Renal pelvis (tissue), 4 donors: ENCODE results near the gene CD47. TPM values are rescaled to one million over a fixed set of nuclear protein-coding genes. Genes with fewer than 3 reads are reported as not detected.

Experiments
- DNase-seq: peaks from one replicate; pipeline ENCODE4 v3.0.0-alpha.2; 2013
- polyA plus RNA-seq, 3 donors: library from polyadenylated mRNA; unstranded; fragments of 120-200 nt; gene quantifications; one replicate each; pipeline ENCODE4 v1.2.1, GENCODE V29; 2013; ENCODE audit not compliant: insufficient read length in 3 of 3

Gene CD47
- polyA plus RNA-seq, 3 donors = 45.0 to 64.9 (median 55.3) TPM

- no peak for DNase-seq
These were observed 5.9 kb upstream of the CD47 start for GRCh38 chr3:108096532-108097321.

- DNase-seq = no peak
These were observed 2.8 kb upstream of the CD47 start for GRCh38 chr3:108093616-108094015.

GRCh38 chr3:108093021-108093420 is 2.2 kb upstream of the CD47 start:
- no peak for DNase-seq

GRCh38 chr3:108092501-108092900 is 1.7 kb upstream of the CD47 start:
- no peak for DNase-seq

- no peak for DNase-seq
These were observed 843 bp upstream of the CD47 start for GRCh38 chr3:108091498-108092250.

GRCh38 chr3:108090049-108090700 is 656 bp downstream of the CD47 start:
- peak; percentile 45 for DNase-seq

GRCh38 chr3:108089579-108089978 is 1.3 kb downstream of the CD47 start:
- DNase-seq = no peak

- DNase-seq = no peak
These were observed 2.1 kb downstream of the CD47 start for GRCh38 chr3:108088697-108089096.

- no peak for DNase-seq
These were observed 2.7 kb downstream of the CD47 start for GRCh38 chr3:108088146-108088545.

- DNase-seq = no peak
These were observed 4.2 kb downstream of the CD47 start for GRCh38 chr3:108086653-108087052.

GRCh38 chr3:108085810-108086350 is 5.0 kb downstream of the CD47 start:
- no peak for DNase-seq

- no peak for DNase-seq
These were observed 5.5 kb downstream of the CD47 start for GRCh38 chr3:108085370-108085769.

GRCh38 chr3:108079877-108080276 is 11.0 kb downstream of the CD47 start:
- no peak for DNase-seq

- DNase-seq = no peak
These were observed 11.8 kb downstream of the CD47 start for GRCh38 chr3:108079043-108079442.

- DNase-seq = no peak
These were observed 14.3 kb downstream of the CD47 start for GRCh38 chr3:108076564-108076963.

- DNase-seq = no peak
These were observed 16.9 kb downstream of the CD47 start for GRCh38 chr3:108073764-108074431.

GRCh38 chr3:108071368-108071767 is 19.5 kb downstream of the CD47 start:
- no peak for DNase-seq

- no peak for DNase-seq
These were observed 20.5 kb downstream of the CD47 start for GRCh38 chr3:108070356-108070755.

- DNase-seq = no peak
These were observed 23.1 kb downstream of the CD47 start for GRCh38 chr3:108067768-108068167.

GRCh38 chr3:108065096-108065495 is 25.7 kb downstream of the CD47 start:
- no peak for DNase-seq

- DNase-seq = no peak
These were observed 26.4 kb downstream of the CD47 start for GRCh38 chr3:108064293-108064887.

- DNase-seq = no peak
These were observed 28.8 kb downstream of the CD47 start for GRCh38 chr3:108062051-108062450.
